ENCODE results near the gene SCRN1. TPM values are rescaled to one million over a fixed set of nuclear protein-coding genes. Genes with fewer than 3 reads are reported as not detected.

SCRN1 gene
- total RNA-seq, 1 experiment from 2014 or later, result 37.9 TPM

GRCh38 chr7:29914180-29914579, 75.4 kb downstream of the SCRN1 start:
- no peaks in the 10 kb centered on the region for H3K9me2 ChIP-seq (replicated peaks; ENCODE audit: low read length)
- BruUV-seq (replicated peaks), result no TSS peak
- no peak for ATAC-seq
- H3K27me3 ChIP-seq (ENCODE audit: low read length), result no peaks in the 10 kb centered on the region
- H4K20me1 ChIP-seq (ENCODE audit: low read length), result no peaks in the 10 kb centered on the region
- no peak overlapping the region for H3K4me2 ChIP-seq (ENCODE audit: low read length)
- no peaks in the 10 kb centered on the region for H3K4me1 ChIP-seq (ENCODE audit: insufficient read depth, low read length)
- no peak overlapping the region for H3K27ac ChIP-seq (ENCODE audit: low read length)
- H3K9ac ChIP-seq (ENCODE audit: low read length), result no peak overlapping the region
- no peaks in the 10 kb centered on the region for H3K36me3 ChIP-seq (ENCODE audit: low read depth, low read length)
- no peaks in the 10 kb centered on the region for H3K79me2 ChIP-seq (ENCODE audit: low read length)
- intact Hi-C loops (cut with micrococcal nuclease), result no loop called here
- TF ChIP-seq EZH2phosphoT487 (IDR thresholded peaks at IDR 0.05; ENCODE audit: borderline replicate concordance, low read length), result no peak
- H3K4me3 ChIP-seq (ENCODE audit: low read length), result no peak overlapping the region
- no peaks in the 10 kb centered on the region for H3F3A ChIP-seq (ENCODE audit: low read length, unreplicated experiment)
- no peak overlapping the region for H2AFZ ChIP-seq (ENCODE audit: low read length)
- H3K9me3 ChIP-seq (ENCODE audit: low read length), result no peaks in the 10 kb centered on the region
- no peak for DNase-seq
- POLR2A ChIA-PET (ENCODE audit: unreplicated experiment), result no interaction called here
- CTCF ChIA-PET, result no interaction called here

GRCh38 chr7:29906200-29907022, 83.2 kb downstream of the SCRN1 start:
- Histone ChIP-seq H3K27me3 (ENCODE audit: low read length) (no peaks in the 10 kb centered on the region), H3K4me1 (ENCODE audit: insufficient read depth, low read length) (no peaks in the 10 kb centered on the region), H3K9ac (ENCODE audit: low read length) (no peak overlapping the region), H3K9me2 (replicated peaks; ENCODE audit: low read length) (no peaks in the 10 kb centered on the region), H3K27ac (ENCODE audit: low read length) (no peak overlapping the region), H3K4me2 (ENCODE audit: low read length) (no peak overlapping the region), H3K4me3 (ENCODE audit: low read length) (no peak overlapping the region), H3F3A (ENCODE audit: low read length, unreplicated experiment) (no peaks in the 10 kb centered on the region), H4K20me1 (ENCODE audit: low read length) (no peaks in the 10 kb centered on the region), H3K9me3 (ENCODE audit: low read length) (peaks cover 12% of the 10 kb centered on the region; the same call in 1 of the 2 replicates), H3K36me3 (ENCODE audit: low read depth, low read length) (peaks cover 26% of the 10 kb centered on the region), H3K79me2 (ENCODE audit: low read length) (no peaks in the 10 kb centered on the region), H2AFZ (ENCODE audit: low read length) (no peak overlapping the region)
- POLR2A ChIA-PET (ENCODE audit: unreplicated experiment), result no interaction called here
- no TSS peak for BruUV-seq (replicated peaks)
- ATAC-seq (no peak), DNase-seq (no peak)
- intact Hi-C loops (cut with micrococcal nuclease), result no loop called here
- no peak for TF ChIP-seq EZH2phosphoT487 (IDR thresholded peaks at IDR 0.05; ENCODE audit: borderline replicate concordance, low read length)
- TF ChIP-seq CTCF (conservative IDR thresholded peaks at IDR 0.05; ENCODE audit: low read depth, low read length), result no peak
- no peak for TF ChIP-seq EZH2 (IDR thresholded peaks at IDR 0.05; ENCODE audit: low read length, unreplicated experiment)
- CTCF ChIA-PET, result no interaction called here

- Histone ChIP-seq H3K79me2 (ENCODE audit: low read length) (no peaks in the 10 kb centered on the region), H4K20me1 (ENCODE audit: low read length) (no peaks in the 10 kb centered on the region), H3K4me1 (ENCODE audit: insufficient read depth, low read length) (no peaks in the 10 kb centered on the region), H3K9ac (ENCODE audit: low read length) (no peak overlapping the region), H3K27me3 (ENCODE audit: low read length) (no peaks in the 10 kb centered on the region), H3K36me3 (ENCODE audit: low read depth, low read length) (peaks cover 14% of the 10 kb centered on the region), H3K4me2 (ENCODE audit: low read length) (no peak overlapping the region), H3K4me3 (ENCODE audit: low read length) (no peak overlapping the region), H3K27ac (ENCODE audit: low read length) (no peak overlapping the region), H3K9me3 (ENCODE audit: low read length) (0 out of 2 replicates have a peak, but pooled peaks cover 1% of the 10 kb centered on the region), H3K9me2 (replicated peaks; ENCODE audit: low read length) (no peaks in the 10 kb centered on the region), H2AFZ (ENCODE audit: low read length) (no peak overlapping the region), H3F3A (ENCODE audit: low read length, unreplicated experiment) (no peaks in the 10 kb centered on the region)
- ChIA-PET POLR2A (ENCODE audit: unreplicated experiment) (no interaction called here), CTCF (no interaction called here)
- no peak for DNase-seq
- no peak for ATAC-seq
- BruUV-seq (replicated peaks), result no TSS peak
- TF ChIP-seq CTCF (conservative IDR thresholded peaks at IDR 0.05; ENCODE audit: low read depth, low read length) (no peak), EZH2phosphoT487 (IDR thresholded peaks at IDR 0.05; ENCODE audit: borderline replicate concordance, low read length) (no peak), EZH2 (IDR thresholded peaks at IDR 0.05; ENCODE audit: low read length, unreplicated experiment) (no peak)
- intact Hi-C loops (cut with micrococcal nuclease), result no loop called here
These were observed 88.9 kb downstream of the SCRN1 start for GRCh38 chr7:29900745-29901144.
